Measurements from ENCODE around the gene SIM2.

SIM2 gene

GRCh38 chr21:36769051-36769839 is 70.3 kb downstream of the SIM2 start:
- DNase-seq, result peak; percentile 49

- peak; percentile 49 for DNase-seq
These were observed 74.2 kb downstream of the SIM2 start for GRCh38 chr21:36773117-36773516.

DNA sequence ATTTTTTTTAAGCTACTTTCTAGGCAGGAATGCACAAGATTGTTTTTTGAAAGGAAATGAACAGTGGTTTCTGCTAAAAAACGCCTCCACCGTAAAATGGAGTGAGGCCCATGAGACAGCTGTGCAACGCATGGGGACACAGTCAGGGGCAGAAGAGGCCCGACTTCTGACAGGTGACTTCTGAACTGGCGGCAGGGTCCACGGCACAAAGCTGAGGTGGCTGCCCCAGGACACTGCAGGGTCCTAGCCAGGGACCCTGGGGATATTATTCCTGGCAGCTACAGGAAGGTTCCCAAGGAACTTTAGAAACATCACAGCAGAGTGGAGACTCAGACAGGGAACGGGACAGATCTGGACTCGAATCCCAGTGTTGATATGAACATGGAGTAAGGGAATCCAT is 75.1 kb downstream of the SIM2 start:
- no peak for DNase-seq

DNA sequence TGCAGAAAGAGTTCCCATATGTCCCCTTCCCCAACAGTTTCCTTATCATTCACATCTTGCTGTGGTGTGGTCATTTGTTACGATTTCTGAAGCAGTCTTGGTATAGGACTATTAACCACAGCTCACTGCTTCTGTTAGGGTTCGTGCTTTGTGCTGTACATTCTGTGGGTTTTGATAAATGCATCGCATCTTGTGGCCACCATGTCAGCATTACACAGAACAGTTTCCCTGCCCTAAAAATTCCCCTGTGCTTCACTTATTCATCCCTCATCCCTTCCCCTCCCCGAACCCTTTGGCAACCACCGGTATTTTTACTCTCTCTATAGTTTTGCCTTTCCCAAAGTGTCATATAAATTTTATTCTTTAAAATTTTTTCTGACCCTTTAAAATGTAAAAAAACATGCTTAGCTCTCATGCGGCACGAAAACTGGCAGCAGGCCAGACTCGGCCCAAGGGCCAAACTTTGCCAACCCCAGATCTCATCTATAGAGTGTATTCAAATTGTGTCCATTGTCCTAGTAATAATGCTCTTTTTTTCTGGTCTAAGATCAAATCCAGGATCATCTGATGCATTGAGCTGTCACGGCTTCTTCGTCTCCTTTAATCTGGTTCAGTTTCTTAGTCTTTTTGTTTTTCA is 78.2 kb downstream of the SIM2 start:
- DNase-seq, result no peak

- DNase-seq, result no peak
These were observed 81.9 kb downstream of the SIM2 start for GRCh38 chr21:36780861-36781260.

DNA sequence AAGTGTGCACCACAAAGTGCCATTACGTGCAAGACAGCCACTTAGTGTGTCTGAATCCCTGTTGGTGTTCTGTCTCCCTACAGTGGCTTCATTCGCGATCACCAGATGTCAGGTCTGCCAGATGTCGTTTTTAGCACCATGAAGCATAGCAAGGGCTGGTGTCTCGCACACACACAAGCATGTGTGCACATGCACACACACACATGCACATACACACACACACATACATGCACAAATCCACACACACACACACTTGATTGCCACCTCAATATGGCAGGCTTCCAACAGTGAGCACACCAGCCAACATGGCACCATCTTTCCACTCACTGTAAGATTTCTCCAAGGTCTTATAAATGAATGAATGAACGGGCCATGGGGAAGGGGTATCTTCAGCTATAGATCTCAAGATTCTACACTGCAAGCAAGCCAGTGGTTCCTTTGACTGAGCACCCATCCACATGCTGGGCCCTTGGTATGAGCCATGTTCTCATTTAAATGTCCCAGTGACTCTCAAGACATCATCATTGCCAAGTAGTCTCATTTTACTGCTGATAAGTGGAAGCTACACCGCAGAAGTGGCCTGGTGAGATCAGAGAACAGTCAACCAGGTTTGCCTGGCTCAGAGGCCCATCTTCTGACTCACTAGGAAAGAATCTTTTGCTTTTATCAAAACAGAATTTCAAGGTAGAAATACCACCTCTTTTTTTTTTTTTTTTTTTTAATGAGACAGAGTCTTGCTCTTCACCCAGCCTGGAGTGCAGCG is 84.9 kb downstream of the SIM2 start:
- DNase-seq, result no peak

- no peak for DNase-seq
These were observed 86.0 kb downstream of the SIM2 start for GRCh38 chr21:36784947-36785346.

DNA sequence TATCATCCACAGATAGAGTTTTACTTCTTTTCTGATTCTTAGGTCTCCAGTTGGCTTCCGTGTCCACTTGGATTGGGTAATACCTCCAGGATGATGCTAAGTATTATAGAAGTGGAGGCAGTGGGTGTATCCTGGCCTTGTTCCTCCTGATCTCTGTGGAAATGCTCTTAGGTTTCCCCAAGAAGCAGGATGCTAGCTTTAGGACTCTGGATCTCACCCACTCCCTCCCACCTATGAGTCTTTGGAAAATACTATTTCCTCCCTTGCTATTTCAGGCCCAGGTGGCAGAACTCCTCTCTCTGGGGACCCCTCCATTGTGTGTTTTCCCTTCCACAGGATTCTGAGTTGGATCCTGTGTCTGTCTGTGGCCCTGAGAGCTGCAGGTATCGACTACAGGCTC is 86.7 kb downstream of the SIM2 start:
- no peak for DNase-seq

GRCh38 chr21:36786186-36786585 is 87.3 kb downstream of the SIM2 start:
- no peak for DNase-seq

- no peak for DNase-seq
These were observed 89.3 kb downstream of the SIM2 start for GRCh38 chr21:36788120-36788638.

- DNase-seq, result no peak
These were observed 91.7 kb downstream of the SIM2 start for GRCh38 chr21:36790616-36791015.

DNA sequence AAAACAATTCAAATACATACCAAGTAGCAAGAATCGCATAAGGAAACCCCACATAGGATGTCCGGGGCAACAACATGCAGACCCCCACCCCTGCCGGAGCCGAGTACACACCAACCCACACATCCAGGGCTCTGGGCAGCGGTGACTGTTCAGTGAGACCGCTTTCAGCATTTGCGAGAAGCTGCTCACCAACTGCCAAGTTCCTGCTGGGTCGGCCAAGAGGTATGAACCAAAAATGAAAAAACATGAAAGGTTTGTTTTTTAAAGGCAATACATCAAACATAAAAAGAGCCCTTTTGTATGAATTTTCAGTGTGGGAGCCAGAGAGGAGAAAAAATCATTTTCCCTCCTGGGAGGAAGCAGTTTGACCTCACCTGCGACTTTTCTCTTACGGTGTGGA is 92.3 kb downstream of the SIM2 start:
- DNase-seq, result no peak

GRCh38 chr21:36791695-36792470 is 93.0 kb downstream of the SIM2 start:
- DNase-seq, result peak; percentile 63

DNA sequence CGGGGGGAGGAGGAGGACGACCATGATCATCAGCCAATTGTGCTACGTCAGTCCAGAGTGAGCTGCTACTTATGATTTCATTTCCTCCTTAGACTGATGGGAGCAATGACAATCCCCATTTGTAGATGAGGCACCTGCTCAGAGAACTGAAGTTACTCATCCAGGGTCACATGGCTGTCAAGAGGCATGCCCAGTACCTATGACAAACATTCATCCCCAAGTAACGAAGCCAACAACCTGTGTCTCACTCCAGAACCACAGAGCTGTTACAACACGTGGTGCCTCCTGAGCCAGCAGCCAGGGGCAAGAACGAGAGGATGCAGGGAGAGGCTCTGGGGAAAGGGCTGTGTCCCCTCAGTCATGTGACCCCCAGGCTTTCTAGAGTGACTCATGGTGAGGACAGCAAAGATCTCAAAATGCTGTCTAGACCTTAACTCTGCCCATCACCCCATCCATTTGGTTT is 93.6 kb downstream of the SIM2 start:
- DNase-seq, result peak; percentile 63

DNA sequence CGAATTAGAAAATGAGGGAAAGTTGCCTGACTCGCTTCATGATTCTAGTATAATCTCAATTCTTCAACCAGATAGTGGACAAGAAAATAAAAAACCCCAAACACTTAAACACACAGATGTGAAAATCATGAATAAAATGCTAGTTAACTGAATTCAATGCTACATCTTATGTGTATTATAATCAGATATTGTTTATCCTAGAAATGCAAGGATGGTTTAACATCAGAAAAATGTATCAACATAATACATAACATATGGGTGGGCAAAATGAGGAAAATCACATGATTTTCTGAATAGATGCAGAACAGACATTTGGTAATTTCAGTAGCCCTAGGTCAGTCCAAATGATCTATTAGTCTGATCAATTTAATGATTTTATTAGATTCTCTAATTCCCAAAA is 97.2 kb downstream of the SIM2 start:
- no peak for DNase-seq

DNA sequence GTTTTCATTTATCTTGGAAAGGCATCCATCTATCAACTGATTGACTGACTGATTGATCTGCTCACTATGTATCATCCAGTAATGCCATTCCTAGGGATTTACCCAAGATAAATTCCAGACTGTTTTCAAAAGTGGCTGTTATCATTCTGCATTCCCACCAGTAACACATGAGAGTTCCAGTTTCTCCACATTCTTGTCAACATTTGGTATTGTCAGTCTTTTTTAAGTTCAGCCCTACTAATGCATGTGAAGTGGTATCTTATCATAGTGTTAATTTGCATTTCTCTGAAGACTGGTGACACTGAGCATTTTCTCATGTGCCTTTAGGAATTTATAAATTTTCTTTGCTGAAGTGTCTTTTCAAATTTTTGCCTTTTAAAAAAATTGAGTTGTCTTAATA is 99.6 kb downstream of the SIM2 start:
- DNase-seq, result no peak

Data from NCI-H69 (cell line).